ENCODE data around the gene MARCHF11. TPM values are rescaled to one million over a fixed set of nuclear protein-coding genes. Genes with fewer than 3 reads are reported as not detected.

Gene MARCHF11, protein sequence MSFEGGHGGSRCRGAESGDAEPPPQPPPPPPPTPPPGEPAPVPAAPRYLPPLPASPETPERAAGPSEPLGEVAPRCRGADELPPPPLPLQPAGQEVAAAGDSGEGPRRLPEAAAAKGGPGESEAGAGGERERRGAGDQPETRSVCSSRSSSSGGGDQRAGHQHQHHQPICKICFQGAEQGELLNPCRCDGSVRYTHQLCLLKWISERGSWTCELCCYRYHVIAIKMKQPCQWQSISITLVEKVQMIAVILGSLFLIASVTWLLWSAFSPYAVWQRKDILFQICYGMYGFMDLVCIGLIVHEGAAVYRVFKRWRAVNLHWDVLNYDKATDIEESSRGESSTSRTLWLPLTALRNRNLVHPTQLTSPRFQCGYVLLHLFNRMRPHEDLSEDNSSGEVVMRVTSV
- total RNA-seq, result not detected in 2 replicates

DNA sequence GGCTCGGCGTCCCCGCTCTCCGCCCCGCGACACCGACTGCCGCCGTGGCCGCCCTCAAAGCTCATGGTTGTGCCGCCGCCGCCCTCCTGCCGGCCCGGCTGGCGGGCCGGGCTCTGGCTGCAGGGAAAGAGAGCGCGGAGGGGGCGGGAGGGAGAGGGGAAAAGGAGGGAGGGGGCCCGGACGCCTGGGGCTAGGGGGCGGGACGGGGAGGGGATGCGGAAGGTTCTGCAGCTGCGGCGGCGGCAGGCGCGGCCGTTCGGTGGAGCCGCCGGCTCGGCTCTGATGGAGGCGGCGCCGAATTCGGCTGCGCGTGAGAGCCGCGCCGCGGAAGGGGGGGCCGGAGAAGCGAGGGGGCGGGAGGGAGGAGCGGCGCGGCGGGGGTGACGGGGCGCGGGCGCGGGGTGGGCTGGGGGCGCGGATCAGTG, at the start of gene MARCHF11:
MARCHF11 (minus strand) TSS at position 281 of the 425 bp plus-strand sequence; CDS start at position 65, 216 bp downstream.

